Aorta (tissue), 5 donors: ENCODE data around the gene CADM4. TPM values are rescaled to one million over a fixed set of nuclear protein-coding genes. Genes with fewer than 3 reads are reported as not detected.
"Not testable (repeated sequence)": the region's sequence is repeated elsewhere in the genome, so short reads cannot be mapped to it uniquely, and the experiment has no call there.

Experiments
- ATAC-seq: fragments of 200-7000 bp; cut with Tn5 transposase; one replicate; pipeline ENCODE4 v1.9.1; 2022; ENCODE audit warnings: moderate library complexity; ENCODE audit not compliant: low FRiP score
- DNase-seq, 2 donors: peaks; one replicate each; pipeline ENCODE4 v3.0.0-alpha.2; 2020
- H3K27ac ChIP-seq, 2 donors: one replicate each; pipeline ENCODE4 v1.5.1; 2013; ENCODE audit warnings: low read length in 2 of 2, mild to moderate bottlenecking in 2 of 2, moderate library complexity in 2 of 2, control low read depth in 1 of 2, inconsistent platforms in 1 of 2, low read depth in 1 of 2
- H3K27me3 ChIP-seq, 2 donors: one replicate each; pipeline ENCODE4 v1.6.1; 2013; ENCODE audit warnings: control low read depth in 1 of 2, low read length in 1 of 2, mild to moderate bottlenecking in 1 of 2, moderate library complexity in 1 of 2; ENCODE audit not compliant: insufficient read depth in 2 of 2, control insufficient read depth in 1 of 2
- H3K36me3 ChIP-seq, 2 donors: one replicate each; pipeline ENCODE4 v1.6.1; 2013; ENCODE audit warnings: control low read depth in 1 of 2, low read length in 1 of 2, mild to moderate bottlenecking in 1 of 2; ENCODE audit not compliant: insufficient read depth in 2 of 2, control insufficient read depth in 1 of 2
- H3K4me1 ChIP-seq, 2 donors: one replicate each; pipeline ENCODE4 v1.6.1; 2013; ENCODE audit warnings: low read length in 2 of 2, control low read depth in 1 of 2, mild to moderate bottlenecking in 1 of 2, moderate library complexity in 1 of 2; ENCODE audit not compliant: insufficient read depth in 2 of 2, control insufficient read depth in 1 of 2
- H3K4me3 ChIP-seq, 2 donors: one replicate each; pipeline ENCODE4 v1.5.1; 2013; ENCODE audit warnings: low read length in 2 of 2, control low read depth in 1 of 2, mild to moderate bottlenecking in 1 of 2
- H3K9me3 ChIP-seq: one replicate; pipeline ENCODE4 v1.6.1; 2013; ENCODE audit warnings: mild to moderate bottlenecking, low read length; ENCODE audit not compliant: control insufficient read depth
- WGBS, 2 donors: extraction: QIAGEN DNeasy Blood & Tissue Kit; methylation state at CpG; one replicate each; pipeline ENCODE4 v1.1.7; 2013; 5-methylcytosine and 5-hydroxymethylcytosine counted together
- intact Hi-C, 2 donors: fragments of 100-400 bp; cut with DNase I; formaldehyde crosslinking; loops; one replicate each; pipeline versions ENCODE4 v1.14.2 to v1.15.0; 2022
- long read RNA-seq, 2 donors: library from polyadenylated mRNA; unstranded; transcript quantifications; one replicate each; pipeline ENCODE4 v2.0.0, GENCODE V29; 2020 to 2021
- polyA plus RNA-seq, 2 donors: library from polyadenylated mRNA; stranded (reverse); fragments of 200-250 nt; gene quantifications; one replicate each; pipeline ENCODE4 v1.2.3, GENCODE V29; 2013
- total RNA-seq, 2 donors: library from RNA; stranded (reverse); fragmentation: NEBNext Ultra II Directional; extraction: Animal tissue kit (Norgen Biotek cat#: 25700); gene quantifications; one replicate each; pipeline ENCODE4 v1.2.1, GENCODE V29; 2021
- donor health status: healthy with polysubstance abuse.
- donor health status: Bipolar disorder and iron deficiency.
- donor health status: DM: no; HTN: no; CAD: no.
- donor health status: DM: no; HTN: no; CAD: no.
- donor health status: DM: yes; HTN: yes; CAD: no.

Gene CADM4, protein sequence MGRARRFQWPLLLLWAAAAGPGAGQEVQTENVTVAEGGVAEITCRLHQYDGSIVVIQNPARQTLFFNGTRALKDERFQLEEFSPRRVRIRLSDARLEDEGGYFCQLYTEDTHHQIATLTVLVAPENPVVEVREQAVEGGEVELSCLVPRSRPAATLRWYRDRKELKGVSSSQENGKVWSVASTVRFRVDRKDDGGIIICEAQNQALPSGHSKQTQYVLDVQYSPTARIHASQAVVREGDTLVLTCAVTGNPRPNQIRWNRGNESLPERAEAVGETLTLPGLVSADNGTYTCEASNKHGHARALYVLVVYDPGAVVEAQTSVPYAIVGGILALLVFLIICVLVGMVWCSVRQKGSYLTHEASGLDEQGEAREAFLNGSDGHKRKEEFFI
- total RNA-seq: 1 to 10 TPM; 2.9 to 6.5 TPM
- polyA plus RNA-seq: 1 to 10 TPM; 3.1 to 8.1 TPM
- long read RNA-seq, donor 1, partial matches to known transcripts: 0 of 1 reads
- long read RNA-seq, donor 1, other reads (novel, unspliced or antisense): 0 of 1 reads
- long read RNA-seq, donor 2, partial matches to known transcripts: 2 of 5 reads
- long read RNA-seq, donor 2, other reads (novel, unspliced or antisense): 1 of 5 reads

DNA sequence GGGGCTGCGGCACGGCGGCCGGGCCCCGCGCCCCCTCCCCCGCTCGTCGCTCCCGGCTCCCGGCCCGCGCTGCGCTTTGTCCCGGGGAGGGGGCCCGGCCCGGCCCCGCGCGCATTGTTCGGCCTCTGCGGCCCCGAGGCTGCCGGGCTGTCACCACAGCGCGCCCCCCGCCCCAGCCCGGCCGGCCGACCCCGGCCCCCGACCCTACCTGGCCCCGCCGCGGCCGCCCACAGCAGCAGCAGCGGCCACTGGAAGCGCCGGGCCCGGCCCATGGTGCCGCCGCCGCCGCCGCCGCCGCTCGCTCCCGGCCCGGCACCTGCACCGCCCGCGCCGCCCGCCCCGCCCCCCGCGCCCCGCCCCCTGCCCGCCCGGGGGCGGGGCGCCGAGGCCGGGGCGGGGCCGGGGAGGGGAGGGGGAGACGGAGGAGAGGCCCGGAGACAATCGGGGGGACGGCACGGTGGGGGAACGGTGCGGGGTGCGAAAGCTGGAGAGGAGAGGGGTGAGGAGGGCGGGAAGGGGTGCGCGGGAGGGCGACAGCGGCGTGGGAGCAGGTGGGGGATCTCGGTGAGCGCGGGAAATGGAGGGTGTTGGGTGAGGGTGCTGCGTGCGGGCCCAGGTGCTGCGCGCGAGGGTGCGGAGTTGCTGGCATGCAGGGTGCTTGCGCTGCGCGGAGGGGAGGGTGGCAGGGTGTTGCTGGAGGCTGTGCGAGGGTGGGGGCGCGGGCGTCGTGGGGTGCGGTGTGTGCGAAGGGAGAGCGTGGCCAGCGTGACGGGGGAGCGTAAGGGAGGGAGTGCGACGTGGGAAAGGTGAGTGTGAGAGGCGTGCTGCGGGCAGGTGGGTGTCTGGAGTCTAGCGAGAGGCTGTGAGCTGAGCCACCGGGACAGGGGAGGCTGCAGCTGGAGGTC lies at the start of gene CADM4:
Gene CADM4 (minus strand): TSS at position 332 of the 905 bp plus-strand sequence. CDS start 60 bp downstream, at position 272.
- Histone ChIP-seq H3K27ac (no peak within 1 kb of the TSS), H3K4me1 (no peaks in the 10 kb centered on the region), H3K27me3 (no peaks in the 10 kb centered on the region), H3K36me3 (no peaks in the 10 kb centered on the region), H3K4me3 (peak within 1 kb of the TSS; percentile 46 to 63), H3K9me3 (no peaks in the 10 kb centered on the region)
- intact Hi-C loops: no loop called here
- WGBS, 2 donors: 1% methylated on average over 40 to 110 of the region's 110 CpGs
- peak; percentile 34 for ATAC-seq
- peak in 1 of 2 donors; percentile 79 for DNase-seq

DNA sequence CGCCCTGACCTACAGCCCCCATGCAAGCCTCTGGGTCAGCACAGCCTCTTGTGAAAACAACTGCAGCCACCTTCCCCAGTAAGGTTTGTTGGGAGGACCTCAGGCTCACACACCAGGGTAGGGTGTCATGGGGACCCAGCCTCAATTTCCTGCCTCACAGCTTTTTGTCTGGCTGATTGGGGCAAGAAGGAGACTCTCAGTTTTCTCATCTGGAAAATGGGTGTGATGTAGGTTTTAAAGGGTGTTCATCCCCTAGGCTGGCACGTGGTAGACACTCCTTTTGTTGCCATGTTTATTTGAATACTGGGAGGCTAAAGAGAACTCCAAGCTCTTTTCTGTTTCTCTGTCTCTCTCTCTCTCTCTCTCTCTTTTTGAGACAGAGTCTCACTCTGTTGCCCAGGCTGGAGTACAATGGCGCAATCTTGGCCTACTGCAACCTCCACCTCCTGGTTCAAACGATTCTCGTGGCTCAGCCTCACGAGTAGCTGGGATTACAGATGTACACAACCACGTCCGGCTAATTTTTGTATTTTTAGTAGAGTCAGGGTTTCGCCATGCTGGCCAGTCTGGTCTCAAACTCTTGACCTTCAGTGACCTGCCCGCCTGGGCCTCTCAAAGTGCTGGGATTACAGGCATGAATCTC lies 48.5 kb upstream of the CADM4 start:
- ATAC-seq (no peak), DNase-seq (no peak)
- 81% methylated on average over 10 of the region's 10 CpGs for WGBS, 2 donors
- Histone ChIP-seq H3K9me3 (peaks cover 14% of the 10 kb centered on the region), H3K4me3 (no peak overlapping the region), H3K4me1 (no peaks in the 10 kb centered on the region), H3K27ac (no peak overlapping the region), H3K36me3 (no peaks in the 10 kb centered on the region), H3K27me3 (no peaks in the 10 kb centered on the region)
- intact Hi-C loops: no loop called here

DNA sequence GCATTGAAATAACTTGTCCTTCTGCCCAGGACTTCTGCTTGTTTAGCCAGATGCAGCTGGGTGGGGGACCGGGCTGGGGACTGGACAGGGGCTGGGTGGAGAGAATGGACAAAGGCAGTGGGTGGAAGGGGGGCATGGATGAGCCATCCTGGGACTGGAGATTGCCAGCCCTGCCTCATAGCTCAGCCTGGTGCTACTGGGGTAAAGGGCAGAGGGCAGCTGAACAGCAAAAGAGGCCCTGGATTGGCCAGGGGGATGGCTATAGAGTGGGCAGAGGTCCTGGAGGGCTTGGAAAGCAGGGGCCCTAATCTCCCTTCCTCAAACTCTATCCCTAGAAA lies 48.0 kb upstream of the CADM4 start:
- intact Hi-C loops: no loop called here
- Histone ChIP-seq H3K4me3 (no peak overlapping the region), H3K4me1 (no peaks in the 10 kb centered on the region), H3K27ac (no peak overlapping the region), H3K27me3 (no peaks in the 10 kb centered on the region), H3K36me3 (no peaks in the 10 kb centered on the region), H3K9me3 (peaks cover 14% of the 10 kb centered on the region)
- DNase-seq (no peak), ATAC-seq (no peak)
- WGBS, 2 donors: 62 to 77% methylated on average over 1 of the region's 1 CpG

DNA sequence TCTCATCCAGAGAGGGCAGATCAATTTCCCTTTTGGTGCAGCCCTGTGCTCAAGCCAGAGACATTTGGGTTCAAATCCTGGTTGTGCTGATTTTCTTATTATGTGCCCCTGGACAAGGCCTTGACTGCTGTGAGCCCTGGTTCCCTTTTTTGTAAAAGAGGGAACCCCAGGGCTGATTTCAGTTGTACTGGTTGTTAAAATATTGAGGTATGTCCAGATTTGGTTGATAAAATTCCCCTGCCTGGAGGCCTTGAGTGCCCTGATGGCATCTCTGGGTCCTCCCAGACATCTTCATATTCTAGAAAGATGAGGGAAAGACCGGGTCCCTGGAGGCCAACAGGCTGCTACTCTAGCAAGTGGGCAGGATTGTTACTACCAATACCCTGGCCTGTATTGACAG lies 44.7 kb upstream of the CADM4 start:
- 86 to 100% methylated on average over 1 of the region's 1 CpG for WGBS, 2 donors
- intact Hi-C loops: no loop called here
- H3K9me3 ChIP-seq: no peaks in the 10 kb centered on the region
- H3K36me3 ChIP-seq: no peaks in the 10 kb centered on the region
- no peak for DNase-seq
- no peak overlapping the region for H3K4me3 ChIP-seq
- H3K27ac ChIP-seq: no peak overlapping the region
- no peak for ATAC-seq
- H3K4me1 ChIP-seq: no peaks in the 10 kb centered on the region
- no peaks in the 10 kb centered on the region for H3K27me3 ChIP-seq

DNA sequence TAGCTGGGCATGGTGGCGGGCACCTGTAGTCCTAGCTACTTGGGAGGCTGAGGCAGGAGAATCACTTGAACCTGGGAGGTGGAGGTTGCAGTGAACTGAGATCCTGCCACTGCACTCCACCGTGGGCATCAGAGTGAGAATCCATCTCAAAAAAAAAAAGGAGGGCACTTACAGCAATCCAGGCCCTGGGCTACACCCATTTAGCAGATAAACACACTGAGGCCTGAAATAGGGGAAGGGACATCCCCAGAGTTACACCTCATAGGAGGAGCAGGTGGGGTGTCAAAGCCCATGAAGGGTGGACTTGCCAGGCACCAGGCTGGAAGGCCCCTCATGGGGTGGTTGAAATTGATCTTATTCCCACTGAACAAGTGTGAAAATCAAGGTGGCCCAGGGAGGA lies 44.3 kb upstream of the CADM4 start:
- Histone ChIP-seq H3K9me3 (no peaks in the 10 kb centered on the region), H3K4me3 (no peak overlapping the region), H3K27me3 (no peaks in the 10 kb centered on the region), H3K36me3 (no peaks in the 10 kb centered on the region), H3K4me1 (no peaks in the 10 kb centered on the region), H3K27ac (no peak overlapping the region)
- intact Hi-C loops: no loop called here
- no peak for DNase-seq
- 71 to 73% methylated on average over 2 of the region's 2 CpGs for WGBS, 2 donors
- ATAC-seq: no peak

DNA sequence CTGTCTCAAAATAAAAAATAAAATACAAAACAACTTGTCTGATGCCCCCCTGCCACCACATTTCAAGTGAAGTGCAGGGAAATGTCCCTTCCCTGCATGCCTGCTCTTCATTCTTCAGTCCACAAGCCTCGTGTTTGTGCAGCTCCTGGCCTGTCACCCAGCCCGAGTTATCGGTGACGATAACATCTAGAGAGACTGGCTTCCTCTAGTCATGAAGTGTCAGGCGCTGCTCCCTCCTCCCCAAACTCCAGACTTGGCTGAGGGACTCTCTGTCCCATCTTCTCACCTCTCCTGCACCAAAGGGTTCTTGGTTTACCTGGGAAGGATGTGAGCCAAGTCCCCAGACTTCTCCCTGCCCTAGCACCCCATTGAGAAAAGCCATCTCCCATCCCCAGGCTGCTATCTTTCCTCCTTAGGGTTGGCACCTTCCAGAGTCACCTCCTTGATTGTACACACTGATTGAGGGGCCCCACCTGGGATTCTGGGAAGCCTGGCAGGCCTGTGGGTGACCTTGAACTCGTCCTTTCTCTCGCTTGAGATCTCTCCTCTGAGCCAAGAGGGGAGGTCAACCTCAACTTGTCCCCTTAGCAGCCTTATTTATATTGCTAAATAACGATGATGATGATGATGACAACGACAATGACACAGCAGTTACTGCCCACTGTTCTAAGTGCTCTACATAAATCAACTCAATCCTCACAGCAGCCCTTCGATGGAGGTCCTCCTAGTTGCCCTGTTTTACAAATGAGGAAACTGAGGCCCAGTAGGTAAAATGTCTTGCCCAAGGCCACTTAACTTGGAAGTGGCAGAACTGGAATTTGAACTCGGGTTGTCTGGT lies 43.4 kb upstream of the CADM4 start:
- Histone ChIP-seq H3K27me3 (no peaks in the 10 kb centered on the region), H3K4me3 (no peak overlapping the region), H3K36me3 (no peaks in the 10 kb centered on the region), H3K27ac (no peak overlapping the region), H3K4me1 (no peaks in the 10 kb centered on the region), H3K9me3 (no peaks in the 10 kb centered on the region)
- WGBS, 2 donors: 63 to 64% methylated on average over 11 of the region's 11 CpGs
- intact Hi-C loops: no loop called here
- DNase-seq (no peak), ATAC-seq (no peak)

DNA sequence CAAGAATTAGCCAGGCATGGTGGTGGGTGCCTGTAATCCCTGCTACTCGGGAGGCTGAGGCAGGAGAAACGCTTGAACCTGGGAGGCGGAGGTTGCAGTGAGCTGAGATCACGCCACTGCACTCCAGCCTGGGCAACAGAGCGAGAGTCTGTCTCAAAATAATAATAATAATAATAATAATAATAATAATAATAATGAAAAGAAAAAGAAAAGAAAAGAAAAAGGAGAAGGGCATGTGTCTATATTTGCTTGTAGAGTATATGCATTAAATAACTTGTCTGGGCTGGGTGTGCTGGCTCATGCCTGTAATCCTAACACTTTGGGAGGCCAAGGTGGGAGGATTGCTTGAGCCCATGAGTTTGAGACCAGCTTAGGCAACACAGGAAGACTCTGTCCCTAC lies 42.6 kb upstream of the CADM4 start:
- H3K9me3 ChIP-seq, ATAC-seq, H3K4me1 ChIP-seq, H3K36me3 ChIP-seq, DNase-seq, intact Hi-C loops, H3K4me3 ChIP-seq, H3K27me3 ChIP-seq, H3K27ac ChIP-seq: not testable (repeated sequence)
- WGBS, 2 donors: 82 to 92% methylated on average over 5 of the region's 5 CpGs

DNA sequence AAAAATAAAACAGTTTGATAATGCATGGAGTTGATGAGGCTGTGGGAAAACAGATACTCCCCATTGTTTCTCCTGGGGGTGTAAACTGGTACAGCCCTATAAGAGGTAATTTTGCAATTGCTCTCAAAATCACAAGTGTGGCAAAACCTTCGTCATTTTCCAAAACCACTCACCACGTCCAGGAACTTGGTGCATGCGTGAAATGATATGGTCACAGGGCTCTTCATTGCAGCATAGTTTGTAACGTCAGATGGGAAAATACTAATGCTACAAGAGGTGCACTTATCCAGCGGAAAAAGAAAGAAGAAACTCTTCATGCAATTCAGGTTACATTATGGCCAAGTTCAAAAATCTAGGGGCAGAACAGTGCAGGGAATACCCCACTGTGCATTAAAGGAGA lies 42.2 kb upstream of the CADM4 start:
- ATAC-seq (no peak), DNase-seq (no peak)
- no peaks in the 10 kb centered on the region for H3K27me3 ChIP-seq
- no peaks in the 10 kb centered on the region for H3K4me1 ChIP-seq
- no peak overlapping the region for H3K4me3 ChIP-seq
- no peaks in the 10 kb centered on the region for H3K9me3 ChIP-seq
- no peaks in the 10 kb centered on the region for H3K36me3 ChIP-seq
- H3K27ac ChIP-seq: no peak overlapping the region
- intact Hi-C loops: no loop called here
- 72 to 74% methylated on average over 5 of the region's 5 CpGs for WGBS, 2 donors
